IPS-20b (cell line): Measurements from ENCODE around the gene MADD.

Experiments
- H3K27ac ChIP-seq: one replicate; pipeline ENCODE4 v1.5.1; 2013; ENCODE audit warnings: low read length
- H3K27me3 ChIP-seq: 2 replicates; pipeline ENCODE4 v1.6.1; 2013; ENCODE audit warnings: mild to moderate bottlenecking, low read length, inconsistent platforms; ENCODE audit not compliant: insufficient read depth
- H3K36me3 ChIP-seq: 2 replicates; pipeline ENCODE4 v1.6.1; 2013; ENCODE audit warnings: low read depth, mild to moderate bottlenecking, inconsistent platforms, low read length, moderate library complexity; ENCODE audit not compliant: insufficient read depth
- H3K4me1 ChIP-seq: 2 replicates; pipeline ENCODE4 v1.6.1; 2013; ENCODE audit warnings: mild to moderate bottlenecking, control low read depth, inconsistent platforms, low read length, moderate library complexity; ENCODE audit not compliant: insufficient read depth
- H3K4me3 ChIP-seq: 2 replicates; pipeline ENCODE4 v1.5.1; 2013; ENCODE audit warnings: mild to moderate bottlenecking, low read length, inconsistent platforms
- H3K9ac ChIP-seq: 2 replicates; pipeline ENCODE4 v1.6.1; 2013; ENCODE audit warnings: low read depth, mild to moderate bottlenecking, inconsistent platforms, low read length, moderate library complexity
- H3K9me3 ChIP-seq: 2 replicates; pipeline ENCODE4 v1.6.1; 2013; ENCODE audit warnings: mild to moderate bottlenecking, low read depth, low read length, inconsistent platforms; ENCODE audit not compliant: insufficient read depth

MADD gene

GRCh38 chr11:47242596-47243192 is 27.2 kb upstream of the MADD start:
- Histone ChIP-seq H3K9ac (no peak overlapping the region), H3K36me3 (peaks cover 73% of the 10 kb centered on the region), H3K27me3 (no peaks in the 10 kb centered on the region), H3K9me3 (no peaks in the 10 kb centered on the region), H3K27ac (no peak overlapping the region), H3K4me1 (no peaks in the 10 kb centered on the region), H3K4me3 (no peak overlapping the region)

GRCh38 chr11:47243454-47243853 is 26.5 kb upstream of the MADD start:
- Histone ChIP-seq H3K36me3 (peaks cover 66% of the 10 kb centered on the region), H3K27ac (no peak overlapping the region)

GRCh38 chr11:47244448-47245350 is 25.2 kb upstream of the MADD start:
- peaks cover 54% of the 10 kb centered on the region for H3K36me3 ChIP-seq
- H3K4me1 ChIP-seq: no peaks in the 10 kb centered on the region
- H3K4me3 ChIP-seq: no peak overlapping the region

More at GRCh38 chr11:47243454-47243853, 26.5 kb upstream of the MADD start:
- Histone ChIP-seq H3K9me3 (no peaks in the 10 kb centered on the region), H3K4me1 (no peaks in the 10 kb centered on the region), H3K9ac (no peak overlapping the region), H3K4me3 (no peak overlapping the region), H3K27me3 (no peaks in the 10 kb centered on the region)

DNA sequence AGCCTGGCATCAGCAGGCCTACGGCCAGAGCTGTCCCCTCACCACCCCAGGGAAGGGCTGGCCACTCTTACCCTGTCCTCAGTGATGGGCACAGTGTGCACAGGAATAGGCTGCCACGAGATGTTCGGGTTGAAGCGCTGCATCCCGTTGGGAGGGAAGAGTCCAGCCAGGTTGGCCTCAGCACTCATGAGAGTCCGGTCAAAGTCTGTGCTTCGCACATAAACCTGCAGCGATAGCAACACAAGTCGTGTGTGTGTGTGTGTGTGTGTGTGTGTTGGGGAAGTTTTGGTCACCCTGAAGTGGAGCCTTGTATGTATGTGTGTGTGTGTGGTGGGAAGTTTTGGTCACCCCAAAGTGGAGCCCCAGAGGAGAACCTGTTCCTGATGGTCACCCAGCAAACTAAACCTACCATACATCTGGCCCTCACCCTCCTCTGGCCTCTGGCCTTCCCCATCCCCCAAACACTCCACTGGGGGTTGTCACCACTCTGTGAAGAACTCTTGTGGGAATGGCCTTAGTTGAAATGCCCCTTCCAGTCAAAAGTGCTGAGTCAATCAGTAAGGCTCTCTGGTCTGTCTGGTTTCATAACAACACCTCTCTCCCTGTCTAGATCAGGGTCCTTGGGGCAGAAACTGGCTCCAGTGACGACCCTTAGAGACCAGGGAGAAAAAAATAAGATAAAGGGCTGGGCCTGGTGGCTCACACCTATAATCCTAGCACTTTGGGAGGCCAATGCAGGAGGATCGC is 24.1 kb upstream of the MADD start:
- Histone ChIP-seq H3K27me3 (no peaks in the 10 kb centered on the region), H3K9me3 (no peaks in the 10 kb centered on the region), H3K27ac (no peak overlapping the region), H3K4me3 (no peak overlapping the region), H3K9ac (no peak overlapping the region), H3K36me3 (peaks cover 47% of the 10 kb centered on the region), H3K4me1 (no peaks in the 10 kb centered on the region)

More at GRCh38 chr11:47244448-47245350, 25.2 kb upstream of the MADD start:
- Histone ChIP-seq H3K9me3 (no peaks in the 10 kb centered on the region), H3K9ac (no peak overlapping the region), H3K27me3 (no peaks in the 10 kb centered on the region), H3K27ac (no peak overlapping the region)

- no peaks in the 10 kb centered on the region for H3K9me3 ChIP-seq
- no peaks in the 10 kb centered on the region for H3K4me1 ChIP-seq
- peaks cover 35% of the 10 kb centered on the region for H3K36me3 ChIP-seq
- H3K9ac ChIP-seq: no peak overlapping the region
- H3K27ac ChIP-seq: no peak overlapping the region
- H3K4me3 ChIP-seq: peak overlapping the region; percentile 97
- no peaks in the 10 kb centered on the region for H3K27me3 ChIP-seq
Observed at GRCh38 chr11:47247502-47247901, 22.4 kb upstream of the MADD start.

DNA sequence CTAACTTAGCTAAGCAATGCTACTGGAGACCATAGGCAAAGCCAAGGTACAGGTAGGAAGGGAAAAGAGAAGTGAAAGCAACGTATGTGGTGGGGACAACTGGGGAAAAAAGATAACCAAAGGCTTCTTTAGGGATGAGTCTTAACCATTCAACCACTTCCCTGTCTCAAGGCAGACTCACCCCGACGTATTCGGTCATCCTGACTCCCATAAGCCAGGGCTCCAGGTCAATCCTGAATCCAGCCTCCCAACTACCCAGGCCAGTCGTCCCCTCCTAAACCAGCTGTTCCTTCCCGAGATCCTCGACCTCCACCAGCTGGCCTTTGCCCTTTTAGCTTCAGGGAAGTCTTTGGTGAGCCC is 21.6 kb upstream of the MADD start:
- Histone ChIP-seq H3K4me3 (peak overlapping the region; percentile 97), H3K9me3 (no peaks in the 10 kb centered on the region), H3K9ac (peak overlapping the region; percentile 94), H3K36me3 (peaks cover 27% of the 10 kb centered on the region), H3K4me1 (no peaks in the 10 kb centered on the region), H3K27me3 (no peaks in the 10 kb centered on the region), H3K27ac (peak overlapping the region; percentile 66)

- Histone ChIP-seq H3K27ac (peak within 1 kb of the TSS; percentile 66), H3K9ac (peak within 1 kb of the TSS; percentile 94), H3K4me3 (peak within 1 kb of the TSS; percentile 97), H3K4me1 (no peaks in the 10 kb centered on the region), H3K9me3 (no peaks in the 10 kb centered on the region), H3K36me3 (peaks cover 23% of the 10 kb centered on the region), H3K27me3 (no peaks in the 10 kb centered on the region)
Observed at GRCh38 chr11:47248664-47249377, 21.1 kb upstream of the MADD start, which contains the start of gene ACP2. TSS of gene ACP2 (minus strand) at chr11:47248814. CDS start at chr11:47248789, 25 bp downstream.

- Histone ChIP-seq H3K27ac (peak overlapping the region; percentile 66), H3K9me3 (no peaks in the 10 kb centered on the region), H3K27me3 (no peaks in the 10 kb centered on the region), H3K4me3 (peak overlapping the region; percentile 97), H3K9ac (peak overlapping the region; percentile 94), H3K4me1 (no peaks in the 10 kb centered on the region), H3K36me3 (peaks cover 23% of the 10 kb centered on the region)
Observed at GRCh38 chr11:47249378-47249715, 20.6 kb upstream of the MADD start.

GRCh38 chr11:47251751-47252150 is 18.2 kb upstream of the MADD start:
- no peak overlapping the region for H3K4me3 ChIP-seq
- no peaks in the 10 kb centered on the region for H3K27me3 ChIP-seq
- 0 out of 2 replicates have a peak, but pooled peaks cover 6% of the 10 kb centered on the region for H3K36me3 ChIP-seq
- H3K9ac ChIP-seq: no peak overlapping the region
- no peaks in the 10 kb centered on the region for H3K4me1 ChIP-seq
- H3K27ac ChIP-seq: no peak overlapping the region
- no peaks in the 10 kb centered on the region for H3K9me3 ChIP-seq

DNA sequence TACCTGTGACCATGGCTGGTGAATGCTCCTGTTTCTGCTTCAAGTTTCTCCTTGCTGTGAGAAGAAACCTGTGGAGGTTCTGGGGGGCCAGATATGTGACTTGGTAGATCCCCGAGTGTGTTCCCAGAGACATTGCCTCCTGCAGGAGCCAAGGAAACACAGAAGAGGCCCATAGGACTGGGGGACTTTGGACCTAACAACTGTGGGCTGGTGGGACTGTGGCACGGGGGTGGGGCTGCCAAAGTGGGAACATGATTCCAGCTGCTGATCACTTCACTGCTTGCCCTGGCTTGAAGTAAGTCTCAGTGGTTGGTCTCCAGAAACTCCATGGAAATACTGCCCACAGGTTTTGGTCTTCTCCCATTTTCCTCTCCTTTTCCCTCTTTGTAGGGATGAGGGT is 16.3 kb upstream of the MADD start:
- no peak overlapping the region for H3K4me3 ChIP-seq
- no peak overlapping the region for H3K9ac ChIP-seq
- H3K4me1 ChIP-seq: peaks cover 9% of the 10 kb centered on the region; the same call in 1 of the 2 replicates
- no peak overlapping the region for H3K27ac ChIP-seq
- no peaks in the 10 kb centered on the region for H3K9me3 ChIP-seq
- no peaks in the 10 kb centered on the region for H3K36me3 ChIP-seq
- H3K27me3 ChIP-seq: no peaks in the 10 kb centered on the region

GRCh38 chr11:47254386-47254785 is 15.5 kb upstream of the MADD start:
- Histone ChIP-seq H3K27ac (no peak overlapping the region), H3K4me1 (peaks cover 12% of the 10 kb centered on the region; the same call in 1 of the 2 replicates), H3K9me3 (no peaks in the 10 kb centered on the region), H3K27me3 (no peaks in the 10 kb centered on the region), H3K9ac (no peak overlapping the region), H3K36me3 (no peaks in the 10 kb centered on the region), H3K4me3 (no peak overlapping the region)
